GM21786 (cell line): Measurements from ENCODE around the gene ICA1L.
A peak's percentile ranks its signal among the peaks of the same experiment; 100 is the strongest.
"Not testable (repeated sequence)": the region's sequence is repeated elsewhere in the genome, so short reads cannot be mapped to it uniquely, and the experiment has no call there.

Source experiments
- ATAC-seq: cut with Tn5 transposase; IDR thresholded peaks from one replicate; pipeline ENCODE4 v1.9.1; 2021; ENCODE audit not compliant: unreplicated experiment

Gene ICA1L

DNA sequence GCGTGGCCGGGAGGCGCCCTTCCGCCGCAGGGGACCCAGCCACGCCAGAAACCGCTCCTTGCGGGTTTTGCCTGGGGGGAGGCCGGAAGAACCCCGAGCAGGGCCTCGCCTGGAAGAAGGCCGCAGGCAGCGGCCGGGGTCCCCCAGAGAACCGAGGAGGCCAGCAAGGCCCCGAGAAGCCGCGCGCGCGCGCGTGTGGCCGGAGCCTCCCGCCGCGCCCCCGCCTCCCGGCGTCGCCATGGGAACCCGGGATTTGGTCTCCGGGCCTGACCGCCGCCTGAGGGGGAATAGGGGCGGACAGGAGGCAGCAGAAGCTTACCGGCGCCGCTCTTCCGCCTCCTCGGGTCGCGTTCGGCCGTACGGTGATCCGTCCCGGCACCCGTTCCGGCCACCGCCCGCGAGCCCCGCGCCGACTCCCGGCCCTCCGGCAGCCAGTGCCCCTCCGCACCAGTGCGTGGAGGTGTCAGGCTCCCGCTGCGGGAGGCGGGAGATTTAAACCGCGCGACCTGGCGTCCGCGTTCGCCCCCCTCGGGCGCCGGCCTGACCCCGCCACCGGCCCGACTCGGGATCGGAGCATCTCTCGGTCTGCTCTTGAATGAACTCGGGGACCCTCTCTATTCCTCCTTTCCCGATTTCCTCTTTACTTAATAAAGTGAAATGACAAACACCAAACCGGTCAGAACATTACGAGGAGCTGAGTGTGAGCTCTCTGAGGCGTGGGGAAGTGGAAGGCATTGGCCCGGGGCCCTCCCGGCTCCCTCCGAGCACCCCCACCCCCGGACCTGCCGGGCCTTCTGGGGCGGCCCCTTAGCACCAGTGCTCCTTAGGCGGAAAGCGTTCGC is at the start of gene ICA1L:
Gene ICA1L (minus strand): TSS at position 467 of the 842 bp plus-strand sequence. CDS start 42,757 bp downstream, outside the sequence.
- peak; percentile 40 for ATAC-seq

GRCh38 chr2:202918860-202919259 is 47.3 kb upstream of the ICA1L start:
- ATAC-seq = no peak

- ATAC-seq = peak; percentile 44
Measured at GRCh38 chr2:202912342-202913201, 41.0 kb upstream of the ICA1L start.

GRCh38 chr2:202911512-202912341 is 40.2 kb upstream of the ICA1L start, which contains the start of the genes CARF and WDR12:
Gene CARF (plus strand): TSS chr2:202912275. CDS start chr2:202941903, 29,628 bp downstream.
Gene WDR12 (minus strand): TSS chr2:202911673. CDS start chr2:202911476, 197 bp downstream.
- ATAC-seq = peak; percentile 71

DNA sequence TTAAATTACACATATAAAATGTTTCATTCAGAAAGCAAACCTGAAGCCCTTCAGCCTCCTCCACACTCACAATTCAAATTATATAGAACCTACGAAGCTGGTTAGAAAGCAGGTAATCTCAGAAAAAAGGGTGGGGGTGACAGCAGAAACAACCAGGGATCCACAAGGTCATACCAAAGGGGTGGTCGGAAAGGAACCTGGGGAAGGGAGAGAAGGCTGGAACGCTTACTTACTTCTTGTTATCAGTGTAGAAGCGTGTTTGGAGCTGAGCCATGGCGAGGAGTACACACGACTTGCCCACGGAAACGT is 39.6 kb upstream of the ICA1L start:
- ATAC-seq = peak; percentile 14

DNA sequence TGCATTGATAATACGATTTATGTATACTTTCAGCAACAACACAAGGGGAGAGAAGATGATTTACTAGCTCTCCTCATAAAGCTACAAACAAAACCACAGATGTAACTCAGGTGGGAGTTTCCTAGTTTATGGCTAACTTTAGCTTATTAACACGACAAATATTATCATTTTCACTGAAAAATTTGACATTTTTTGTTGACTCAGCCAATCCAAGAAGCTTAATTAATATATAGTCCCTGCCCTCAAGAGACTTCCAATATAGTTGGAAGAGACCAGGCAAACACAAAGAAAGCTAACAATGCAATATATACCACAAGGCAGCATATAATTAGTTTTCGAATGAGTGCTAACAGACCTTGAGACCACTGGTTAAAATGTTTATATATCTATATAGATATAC is 39.1 kb upstream of the ICA1L start:
- no peak for ATAC-seq

DNA sequence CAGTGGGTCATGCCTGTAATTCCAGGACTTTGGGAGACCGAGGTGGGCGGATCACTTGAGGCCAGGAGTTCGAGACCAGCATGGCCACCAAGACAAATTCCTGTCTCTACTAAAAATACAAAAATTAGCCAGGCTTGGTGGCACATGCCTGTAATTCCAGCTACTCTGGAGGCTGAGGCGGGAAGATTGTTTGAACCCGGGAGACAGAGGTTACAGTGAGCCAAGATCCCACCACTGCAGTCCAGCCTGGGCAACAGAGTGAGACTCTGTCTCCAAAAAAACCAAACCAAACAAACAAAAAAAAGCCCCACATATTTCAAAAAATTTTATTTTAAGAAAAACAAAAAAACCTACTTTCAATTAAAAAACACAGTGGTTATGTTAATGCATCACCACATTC is 38.7 kb upstream of the ICA1L start:
- not testable (repeated sequence) for ATAC-seq

DNA sequence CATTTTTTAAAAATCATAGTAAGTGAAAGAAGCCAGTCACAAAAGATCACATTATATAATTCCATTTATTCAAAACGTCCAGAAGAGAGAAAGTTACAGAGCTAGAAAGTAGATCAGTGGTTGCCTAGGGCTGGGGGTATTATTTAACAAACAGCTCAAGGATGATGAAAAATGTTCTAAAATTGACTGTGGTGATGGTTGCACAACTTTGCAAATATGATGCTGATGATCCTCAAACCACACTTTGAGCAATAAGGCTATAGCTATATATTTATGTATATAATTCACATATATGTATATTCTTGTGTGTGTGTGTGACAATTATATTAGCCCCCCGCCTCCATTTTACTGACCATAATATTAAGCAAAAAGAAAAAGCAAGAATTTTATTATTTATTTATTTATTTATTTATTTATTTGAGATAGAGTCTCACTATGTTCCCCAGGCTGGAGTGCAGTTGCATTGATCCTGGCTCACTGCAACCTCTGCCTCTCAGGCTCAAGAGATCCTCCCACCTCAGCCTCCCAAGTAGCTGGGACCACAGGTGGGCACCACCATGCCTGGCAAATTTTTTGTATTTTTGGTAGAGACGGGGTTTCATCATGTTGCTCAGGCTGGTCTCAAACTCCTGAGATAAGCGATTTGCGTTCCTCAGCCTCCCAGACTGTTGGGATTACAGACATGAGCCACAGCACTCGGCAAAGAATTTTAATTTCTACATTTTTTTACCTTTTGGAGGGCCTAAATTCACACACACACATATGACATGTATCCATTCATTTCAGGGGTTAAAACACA is 38.0 kb upstream of the ICA1L start:
- no peak for ATAC-seq

- ATAC-seq = no peak
Measured at GRCh38 chr2:202908186-202908585, 36.6 kb upstream of the ICA1L start.

DNA sequence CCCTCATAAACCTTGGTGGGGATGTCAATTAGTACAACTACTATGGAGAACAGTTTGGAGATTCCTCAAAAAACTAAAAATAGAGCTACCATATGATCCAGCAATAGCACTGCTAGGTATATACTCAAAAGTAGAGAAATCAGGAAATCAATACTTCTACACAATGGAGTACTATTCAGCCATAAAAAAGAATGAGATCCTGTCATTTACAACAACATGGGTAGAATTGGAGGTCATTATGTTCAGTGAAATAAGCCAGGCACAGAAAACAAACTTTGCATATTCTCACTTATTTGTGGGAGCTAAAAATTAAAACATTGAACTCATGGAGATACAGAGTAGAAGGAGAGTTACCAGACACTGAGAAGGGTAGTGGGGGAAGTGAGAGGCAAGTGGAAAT is 33.9 kb upstream of the ICA1L start:
- ATAC-seq = not testable (repeated sequence)

DNA sequence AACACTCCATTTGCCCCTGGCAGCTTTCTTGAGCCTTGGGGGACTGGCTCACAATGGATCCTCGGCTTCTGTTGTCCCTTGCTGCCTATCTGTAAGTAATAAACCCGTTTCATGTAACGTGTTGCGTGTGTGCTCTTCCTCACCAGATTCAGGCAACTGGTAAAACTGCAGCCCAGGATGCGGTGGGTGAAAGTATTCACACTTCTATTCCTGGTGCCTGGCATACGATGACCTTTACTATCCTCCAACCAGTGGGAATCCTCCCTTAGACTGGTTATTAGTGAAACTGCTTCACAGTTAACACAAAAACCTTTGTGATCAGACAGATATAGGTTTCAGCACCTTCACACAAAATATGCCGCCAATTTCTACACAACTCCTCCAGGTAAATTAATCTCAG is 13.6 kb upstream of the ICA1L start:
- no peak for ATAC-seq

DNA sequence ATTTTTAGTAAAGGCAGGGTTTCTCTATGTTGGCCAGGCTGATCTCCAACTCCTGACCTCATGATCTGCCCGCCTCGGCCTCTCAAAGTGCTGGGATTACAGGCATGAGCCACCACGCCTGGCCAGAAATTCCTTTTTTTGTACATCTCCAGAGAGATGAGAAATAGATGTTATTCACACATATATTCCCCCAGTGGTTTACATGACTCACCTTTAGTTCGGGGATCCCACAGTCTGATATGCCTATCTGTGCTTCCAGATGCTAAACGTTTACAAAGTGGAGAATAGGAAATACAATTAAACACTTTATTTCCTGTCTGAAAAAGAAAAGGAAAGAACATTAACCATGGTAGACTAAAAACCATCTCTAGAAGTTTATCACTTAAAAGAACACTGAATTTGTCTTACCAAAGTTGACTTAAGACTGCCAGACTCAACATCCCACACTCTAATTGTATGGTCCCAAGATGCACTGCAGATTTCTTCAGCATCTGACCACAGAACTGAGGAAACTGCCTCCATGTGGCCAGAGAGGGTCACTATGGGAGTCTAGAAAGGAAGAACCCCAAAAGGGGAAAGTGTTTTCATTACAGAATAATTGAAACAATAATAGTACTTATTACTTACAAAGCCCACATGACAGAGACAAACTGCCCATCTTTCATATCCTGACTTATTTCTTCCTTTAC is 12.6 kb upstream of the ICA1L start:
- no peak for ATAC-seq

DNA sequence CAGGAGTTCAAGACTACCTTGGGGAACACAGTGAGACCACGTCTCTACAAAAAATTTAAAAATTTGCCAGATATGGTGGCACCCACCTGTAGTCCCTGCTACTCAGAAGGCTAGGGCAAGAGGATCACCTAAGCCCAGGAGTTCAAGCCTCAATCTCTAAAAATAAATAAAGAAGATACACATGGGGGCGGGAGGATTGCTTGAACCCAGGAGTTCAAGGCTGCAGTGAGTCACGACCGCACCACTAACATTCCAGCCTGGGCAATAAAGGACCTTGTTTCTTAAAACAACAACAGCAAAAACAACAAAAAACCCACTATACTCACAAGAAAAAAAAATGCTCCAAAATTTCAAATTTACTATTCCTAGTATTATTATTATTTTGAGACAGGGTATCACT is 10.0 kb upstream of the ICA1L start:
- ATAC-seq = no peak

DNA sequence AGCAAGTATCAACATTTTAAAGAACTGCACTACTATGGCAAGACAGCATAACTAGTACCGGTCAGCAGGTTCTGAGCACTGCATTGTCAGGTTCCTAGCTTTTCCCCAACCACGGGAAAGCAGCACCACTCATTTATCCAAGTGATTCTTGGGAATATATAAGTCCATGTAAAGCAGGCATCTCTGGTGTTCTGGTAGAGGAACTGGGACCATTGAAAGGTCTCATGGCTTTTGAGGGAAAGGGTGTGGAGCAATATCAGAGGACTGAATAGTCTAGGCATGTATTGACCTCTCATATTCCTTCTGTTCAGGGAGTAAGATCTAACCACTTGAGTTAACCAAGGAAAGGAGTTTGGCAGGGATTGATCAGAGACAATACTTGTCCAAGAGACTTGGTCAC is 6.1 kb upstream of the ICA1L start:
- ATAC-seq = no peak

- ATAC-seq = peak; percentile 71
Measured at GRCh38 chr2:202870431-202871299, 901 bp downstream of the ICA1L start.

DNA sequence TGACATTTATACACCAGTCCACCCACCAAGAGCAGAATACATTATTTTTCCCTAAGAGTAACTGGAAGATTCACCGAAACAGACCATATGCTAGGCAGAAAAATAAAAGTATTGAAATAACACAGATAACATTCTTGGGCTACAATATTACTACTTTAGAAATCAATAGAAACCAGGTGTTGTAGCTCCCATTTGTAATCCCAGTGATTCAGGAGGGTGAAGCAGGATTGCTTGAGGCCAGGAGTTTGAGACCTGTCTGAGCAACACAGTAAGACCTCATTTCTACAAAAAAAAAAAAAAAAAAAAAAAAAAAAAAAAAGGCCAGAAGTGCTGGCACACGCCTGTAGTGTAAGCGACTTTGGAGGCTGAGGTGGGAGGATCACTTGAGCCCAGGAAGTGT is 9.6 kb downstream of the ICA1L start:
- ATAC-seq = no peak

DNA sequence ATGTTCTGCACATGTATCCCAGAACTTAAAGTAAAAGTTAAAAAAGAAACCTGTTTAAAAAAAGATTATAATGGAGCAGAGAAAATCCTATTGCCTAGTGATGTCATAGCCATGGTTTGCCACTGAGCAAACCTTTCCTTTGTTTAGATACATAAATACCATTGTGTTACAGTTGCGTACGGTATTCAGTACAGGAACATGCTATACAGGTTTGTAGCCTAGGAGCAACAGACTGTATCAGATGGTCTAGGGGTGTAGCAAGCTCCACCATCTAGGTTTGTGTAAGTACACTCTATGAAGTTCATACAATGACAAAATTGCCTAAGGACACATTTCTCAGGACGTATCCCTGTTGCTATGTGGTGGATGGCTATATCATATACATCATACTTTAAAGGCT is 13.0 kb downstream of the ICA1L start:
- ATAC-seq = no peak

- not testable (repeated sequence) for ATAC-seq
Measured at GRCh38 chr2:202849343-202849742, 22.2 kb downstream of the ICA1L start.

GRCh38 chr2:202848813-202849212 is 22.8 kb downstream of the ICA1L start:
- ATAC-seq = no peak
